ENCODE data around the gene CADM1. TPM values are rescaled to one million over a fixed set of nuclear protein-coding genes. Genes with fewer than 3 reads are reported as not detected.

CADM1 gene
- total RNA-seq, 1 experiment from 2014 or later = 0.79 TPM

GRCh38 chr11:115464269-115464668, 39.9 kb downstream of the CADM1 start (continued):
- no peak for TF ChIP-seq MAX (IDR thresholded peaks at IDR 0.05)
- no peak for TF ChIP-seq POLR2AphosphoS5 (IDR thresholded peaks at IDR 0.05; ENCODE audit: low read depth, low read length)
- no peak for TF ChIP-seq JUND (IDR thresholded peaks at IDR 0.05)
- no peak for TF ChIP-seq CTCF (IDR thresholded peaks at IDR 0.05 in 2 of 3, conservative IDR thresholded peaks at IDR 0.05 in 1 of 3; ENCODE audit: borderline replicate concordance in 1 of 3, insufficient read depth in 1 of 3, low read depth in 2 of 3, low read length in 2 of 3)
- no peak for TF ChIP-seq EZH2phosphoT487 (IDR thresholded peaks at IDR 0.05; ENCODE audit: borderline replicate concordance)
- TF ChIP-seq ZNF274 (IDR thresholded peaks at IDR 0.05; ENCODE audit: low read depth, low read length) = no peak
- no peak for TF ChIP-seq TCF7L2 (IDR thresholded peaks at IDR 0.05; ENCODE audit: borderline replicate concordance, extremely low read depth, insufficient read depth, insufficient read length)

- no peaks in the 10 kb centered on the region for H3K79me2 ChIP-seq (ENCODE audit: insufficient read depth, low read length)
- peaks cover 4 to 17% of the 10 kb centered on the region in 2 experiments; a peak in 2 of 4 replicates for H3K9me3 ChIP-seq (ENCODE audit: control insufficient read depth in 1 of 2, insufficient read depth in 1 of 2, low read depth in 1 of 2, low read length in 2 of 2)
- no peaks in the 10 kb centered on the region for H3K9me2 ChIP-seq (ENCODE audit: insufficient read depth)
- H3K36me3 ChIP-seq (ENCODE audit: control insufficient read depth in 1 of 2, insufficient read depth in 2 of 2, low read length in 2 of 2) = no peaks in the 10 kb centered on the region
- H3K27me3 ChIP-seq (ENCODE audit: insufficient read depth, low read length) = no peaks in the 10 kb centered on the region
- H3K4me3 ChIP-seq (replicated peaks in 1 of 2; ENCODE audit: low read depth in 1 of 2, low read length in 2 of 2) = no peak overlapping the region
- no peak overlapping the region for H3K27ac ChIP-seq (ENCODE audit: low read depth, low read length)
- DNase-seq (ENCODE audit: low read depth, low spot score) = no peak
- no peaks in the 10 kb centered on the region for H4K20me1 ChIP-seq (ENCODE audit: insufficient read depth)
- no peak overlapping the region for H2AFZ ChIP-seq (ENCODE audit: low read depth, low read length, poor library complexity, severe bottlenecking)
- ChIA-PET RAD21 (ENCODE audit: low non-redundant PET in 1 of 2, low total read pairs in 2 of 2, uncharacterized antibody in 2 of 2, unreplicated experiment in 2 of 2) (no interaction called here), CTCF (no interaction called here), POLR2A (no interaction called here)
- ATAC-seq = no peak
- H3K9ac ChIP-seq (ENCODE audit: low read length) = no peak overlapping the region
- no peaks in the 10 kb centered on the region for H3K4me1 ChIP-seq (ENCODE audit: control insufficient read depth in 1 of 2, insufficient read depth in 2 of 2, low read length in 2 of 2)
- TF ChIP-seq SRF (IDR thresholded peaks at IDR 0.05; ENCODE audit: low read depth) = no peak
- TF ChIP-seq TCF7L2 (IDR thresholded peaks at IDR 0.05; ENCODE audit: borderline replicate concordance, extremely low read depth, insufficient read depth, insufficient read length) = no peak
- no peak for TF ChIP-seq MAX (IDR thresholded peaks at IDR 0.05)
- no peak for TF ChIP-seq EGR1 (IDR thresholded peaks at IDR 0.05; ENCODE audit: low read depth)
- TF ChIP-seq CTCF (IDR thresholded peaks at IDR 0.05 in 2 of 3, conservative IDR thresholded peaks at IDR 0.05 in 1 of 3; ENCODE audit: borderline replicate concordance in 1 of 3, insufficient read depth in 1 of 3, low read depth in 2 of 3, low read length in 2 of 3) = no peak
- no peak for TF ChIP-seq EZH2phosphoT487 (IDR thresholded peaks at IDR 0.05; ENCODE audit: borderline replicate concordance)
- TF ChIP-seq ATF3 (IDR thresholded peaks at IDR 0.05) = no peak
- no peak for TF ChIP-seq ZBTB33 (IDR thresholded peaks at IDR 0.05; ENCODE audit: extremely low read depth, insufficient replicate concordance, low read length)
- no peak for TF ChIP-seq SP1 (IDR thresholded peaks at IDR 0.05; ENCODE audit: low read depth)
- TF ChIP-seq POLR2AphosphoS5 (IDR thresholded peaks at IDR 0.05; ENCODE audit: low read depth, low read length) = no peak
- TF ChIP-seq ZFX (IDR thresholded peaks at IDR 0.05) = no peak
- no peak for TF ChIP-seq SIN3A (IDR thresholded peaks at IDR 0.05; ENCODE audit: low read depth)
- no peak for TF ChIP-seq YY1 (IDR thresholded peaks at IDR 0.05; ENCODE audit: extremely low read depth, insufficient replicate concordance, low read depth, low read length)
- TF ChIP-seq JUND (IDR thresholded peaks at IDR 0.05) = no peak
- intact Hi-C loops (cut with micrococcal nuclease) = no loop called here
- BruUV-seq (replicated peaks) = no TSS peak
- no peak overlapping the region for H3K4me2 ChIP-seq (ENCODE audit: low read length)
Measured at GRCh38 chr11:115463606-115464005, 40.6 kb downstream of the CADM1 start.

Data from HCT116 (cell line).